HCT116 (cell line): Measurements from ENCODE around the gene THSD1.
"Not testable (repeated sequence)": the region's sequence is repeated elsewhere in the genome, so short reads cannot be mapped to it uniquely, and the experiment has no call there.

ENCODE experiments used
- CBX3 ChIP-seq: IDR thresholded peaks from 2 replicates; pipeline ENCODE4 v1.6.1; 2012; ENCODE audit warnings: low read depth
- CEBPB ChIP-seq: IDR thresholded peaks from 2 replicates; pipeline ENCODE4 v1.6.1; 2012; ENCODE audit warnings: low read depth
- EGR1 ChIP-seq: IDR thresholded peaks from 2 replicates; pipeline ENCODE4 v1.6.1; 2012; ENCODE audit warnings: low read depth
- EZH2 ChIP-seq: fragments of 200-600 bp; sonication (generic); IDR thresholded peaks from 2 replicates; pipeline ENCODE4 v1.6.1; 2017; ENCODE audit warnings: antibody characterized with exemption, mixed run types
- JUND ChIP-seq: IDR thresholded peaks from 2 replicates; pipeline ENCODE4 v1.6.1; 2012
- POLR2AphosphoS5 ChIP-seq: IDR thresholded peaks from 2 replicates; pipeline ENCODE4 v1.6.1; 2011; ENCODE audit warnings: mild to moderate bottlenecking, low read depth, low read length, moderate library complexity
- RAD21 ChIP-seq: IDR thresholded peaks from 2 replicates; pipeline ENCODE4 v1.6.1; 2012; ENCODE audit warnings: low read depth, mild to moderate bottlenecking
- SRF ChIP-seq: IDR thresholded peaks from 2 replicates; pipeline ENCODE4 v1.6.1; 2012; ENCODE audit warnings: low read depth
- TCF7L2 ChIP-seq: IDR thresholded peaks from 2 replicates; pipeline ENCODE4 v1.7.0; 2011; ENCODE audit warnings: borderline replicate concordance, inconsistent platforms; ENCODE audit not compliant: insufficient read depth, insufficient read length; ENCODE audit errors: extremely low read depth
- ZFX ChIP-seq: fragments of 450-650 bp; IDR thresholded peaks from 2 replicates; pipeline ENCODE4 v1.6.1; 2017
- TF ChIP-seq, protein P1 (sequence below), 3 experiments: fragments of 200-600 bp in 1 of 3; sonication (generic) in 1 of 3; IDR thresholded peaks in 2 of 3; conservative IDR thresholded peaks in 1 of 3; 2 replicates each; pipeline ENCODE4 v1.5.1; 2012 to 2017; ENCODE audit warnings: low read depth in 2 of 3, low read length in 2 of 3, antibody characterized with exemption in 1 of 3, borderline replicate concordance in 1 of 3, control low read depth in 1 of 3, mild to moderate bottlenecking in 1 of 3, mixed read lengths in 1 of 3, mixed run types in 1 of 3, moderate library complexity in 1 of 3; ENCODE audit not compliant: insufficient read depth in 1 of 3
- TF ChIP-seq, protein P2 (sequence below): IDR thresholded peaks from 2 replicates; pipeline ENCODE4 v1.6.1; 2012; ENCODE audit warnings: low read depth
- TF ChIP-seq, protein P3 (sequence below): IDR thresholded peaks from 2 replicates; pipeline ENCODE4 v1.6.1; 2011; ENCODE audit warnings: mild to moderate bottlenecking, low read length, moderate library complexity; ENCODE audit not compliant: insufficient replicate concordance; ENCODE audit errors: extremely low read depth
- TF ChIP-seq, protein P4 (sequence below): IDR thresholded peaks from 2 replicates; pipeline ENCODE4 v1.6.1; 2012

DNA sequence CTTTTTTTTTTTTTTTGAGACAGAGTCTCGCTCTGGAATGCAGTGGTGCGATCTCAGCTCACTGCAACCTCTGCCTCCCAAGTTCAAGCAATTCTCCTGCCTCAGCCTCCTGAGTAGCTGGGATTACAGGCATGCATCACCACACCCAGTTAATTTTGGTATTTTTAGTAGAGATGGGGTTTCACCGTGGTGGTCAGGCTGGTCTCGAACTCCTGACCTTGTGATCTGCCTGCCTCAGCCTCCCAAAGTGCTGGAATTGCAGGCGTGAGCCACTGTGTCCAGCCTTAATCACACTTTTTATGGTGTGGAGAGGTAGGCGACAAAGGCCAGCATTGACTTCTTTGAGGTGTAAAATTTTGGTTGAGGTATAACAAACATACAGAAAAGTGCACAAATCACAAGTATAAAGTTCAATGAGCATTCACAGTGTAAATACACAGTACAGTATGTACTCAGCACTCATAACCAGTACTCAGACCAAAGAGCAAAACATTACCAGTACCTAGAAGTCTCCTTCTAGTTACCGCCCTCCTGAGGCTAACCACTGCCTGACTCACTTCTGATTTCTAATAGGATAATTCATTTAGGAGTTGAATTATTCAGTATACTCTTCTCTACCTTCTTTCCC is 68.0 kb downstream of the THSD1 start:
- TF ChIP-seq, protein P1, sequence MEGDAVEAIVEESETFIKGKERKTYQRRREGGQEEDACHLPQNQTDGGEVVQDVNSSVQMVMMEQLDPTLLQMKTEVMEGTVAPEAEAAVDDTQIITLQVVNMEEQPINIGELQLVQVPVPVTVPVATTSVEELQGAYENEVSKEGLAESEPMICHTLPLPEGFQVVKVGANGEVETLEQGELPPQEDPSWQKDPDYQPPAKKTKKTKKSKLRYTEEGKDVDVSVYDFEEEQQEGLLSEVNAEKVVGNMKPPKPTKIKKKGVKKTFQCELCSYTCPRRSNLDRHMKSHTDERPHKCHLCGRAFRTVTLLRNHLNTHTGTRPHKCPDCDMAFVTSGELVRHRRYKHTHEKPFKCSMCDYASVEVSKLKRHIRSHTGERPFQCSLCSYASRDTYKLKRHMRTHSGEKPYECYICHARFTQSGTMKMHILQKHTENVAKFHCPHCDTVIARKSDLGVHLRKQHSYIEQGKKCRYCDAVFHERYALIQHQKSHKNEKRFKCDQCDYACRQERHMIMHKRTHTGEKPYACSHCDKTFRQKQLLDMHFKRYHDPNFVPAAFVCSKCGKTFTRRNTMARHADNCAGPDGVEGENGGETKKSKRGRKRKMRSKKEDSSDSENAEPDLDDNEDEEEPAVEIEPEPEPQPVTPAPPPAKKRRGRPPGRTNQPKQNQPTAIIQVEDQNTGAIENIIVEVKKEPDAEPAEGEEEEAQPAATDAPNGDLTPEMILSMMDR (IDR thresholded peaks at IDR 0.05 in 2 of 3, conservative IDR thresholded peaks at IDR 0.05 in 1 of 3; ENCODE audit: borderline replicate concordance in 1 of 3, insufficient read depth in 1 of 3, low read depth in 2 of 3, low read length in 2 of 3): not testable (repeated sequence)
- TF ChIP-seq SRF, CBX3, JUND, ZFX, TCF7L2, EGR1, POLR2AphosphoS5, CEBPB, RAD21, EZH2: not testable (repeated sequence)
- TF ChIP-seq, protein P2, sequence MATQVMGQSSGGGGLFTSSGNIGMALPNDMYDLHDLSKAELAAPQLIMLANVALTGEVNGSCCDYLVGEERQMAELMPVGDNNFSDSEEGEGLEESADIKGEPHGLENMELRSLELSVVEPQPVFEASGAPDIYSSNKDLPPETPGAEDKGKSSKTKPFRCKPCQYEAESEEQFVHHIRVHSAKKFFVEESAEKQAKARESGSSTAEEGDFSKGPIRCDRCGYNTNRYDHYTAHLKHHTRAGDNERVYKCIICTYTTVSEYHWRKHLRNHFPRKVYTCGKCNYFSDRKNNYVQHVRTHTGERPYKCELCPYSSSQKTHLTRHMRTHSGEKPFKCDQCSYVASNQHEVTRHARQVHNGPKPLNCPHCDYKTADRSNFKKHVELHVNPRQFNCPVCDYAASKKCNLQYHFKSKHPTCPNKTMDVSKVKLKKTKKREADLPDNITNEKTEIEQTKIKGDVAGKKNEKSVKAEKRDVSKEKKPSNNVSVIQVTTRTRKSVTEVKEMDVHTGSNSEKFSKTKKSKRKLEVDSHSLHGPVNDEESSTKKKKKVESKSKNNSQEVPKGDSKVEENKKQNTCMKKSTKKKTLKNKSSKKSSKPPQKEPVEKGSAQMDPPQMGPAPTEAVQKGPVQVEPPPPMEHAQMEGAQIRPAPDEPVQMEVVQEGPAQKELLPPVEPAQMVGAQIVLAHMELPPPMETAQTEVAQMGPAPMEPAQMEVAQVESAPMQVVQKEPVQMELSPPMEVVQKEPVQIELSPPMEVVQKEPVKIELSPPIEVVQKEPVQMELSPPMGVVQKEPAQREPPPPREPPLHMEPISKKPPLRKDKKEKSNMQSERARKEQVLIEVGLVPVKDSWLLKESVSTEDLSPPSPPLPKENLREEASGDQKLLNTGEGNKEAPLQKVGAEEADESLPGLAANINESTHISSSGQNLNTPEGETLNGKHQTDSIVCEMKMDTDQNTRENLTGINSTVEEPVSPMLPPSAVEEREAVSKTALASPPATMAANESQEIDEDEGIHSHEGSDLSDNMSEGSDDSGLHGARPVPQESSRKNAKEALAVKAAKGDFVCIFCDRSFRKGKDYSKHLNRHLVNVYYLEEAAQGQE: not testable (repeated sequence)
- TF ChIP-seq, protein P3, sequence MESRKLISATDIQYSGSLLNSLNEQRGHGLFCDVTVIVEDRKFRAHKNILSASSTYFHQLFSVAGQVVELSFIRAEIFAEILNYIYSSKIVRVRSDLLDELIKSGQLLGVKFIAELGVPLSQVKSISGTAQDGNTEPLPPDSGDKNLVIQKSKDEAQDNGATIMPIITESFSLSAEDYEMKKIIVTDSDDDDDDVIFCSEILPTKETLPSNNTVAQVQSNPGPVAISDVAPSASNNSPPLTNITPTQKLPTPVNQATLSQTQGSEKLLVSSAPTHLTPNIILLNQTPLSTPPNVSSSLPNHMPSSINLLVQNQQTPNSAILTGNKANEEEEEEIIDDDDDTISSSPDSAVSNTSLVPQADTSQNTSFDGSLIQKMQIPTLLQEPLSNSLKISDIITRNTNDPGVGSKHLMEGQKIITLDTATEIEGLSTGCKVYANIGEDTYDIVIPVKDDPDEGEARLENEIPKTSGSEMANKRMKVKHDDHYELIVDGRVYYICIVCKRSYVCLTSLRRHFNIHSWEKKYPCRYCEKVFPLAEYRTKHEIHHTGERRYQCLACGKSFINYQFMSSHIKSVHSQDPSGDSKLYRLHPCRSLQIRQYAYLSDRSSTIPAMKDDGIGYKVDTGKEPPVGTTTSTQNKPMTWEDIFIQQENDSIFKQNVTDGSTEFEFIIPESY: not testable (repeated sequence)
- TF ChIP-seq, protein P4, sequence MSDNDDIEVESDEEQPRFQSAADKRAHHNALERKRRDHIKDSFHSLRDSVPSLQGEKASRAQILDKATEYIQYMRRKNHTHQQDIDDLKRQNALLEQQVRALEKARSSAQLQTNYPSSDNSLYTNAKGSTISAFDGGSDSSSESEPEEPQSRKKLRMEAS: not testable (repeated sequence)
